Activated CD4-positive, alpha-beta T cell treated with anti-CD3 and anti-CD28 coated beads, Interleukin-10, Interleukin-2, amounts not matched to agents 100 ng/mL and 50 ng/mL, durations not matched to agents 16 hours and 8 hours (primary cell): ENCODE measurements around the gene JARID2.
"Not testable (repeated sequence)": the region's sequence is repeated elsewhere in the genome, so short reads cannot be mapped to it uniquely, and the experiment has no call there.

Experiments
- DNase-seq: peaks from one replicate; pipeline ENCODE4 v3.0.0-alpha.2; 2020

Gene JARID2

GRCh38 chr6:15530411-15530810, 284.5 kb downstream of the JARID2 start:
- no peak for DNase-seq

- no peak for DNase-seq
Observed at GRCh38 chr6:15531973-15532372, 286.1 kb downstream of the JARID2 start.

- DNase-seq = no peak
Observed at GRCh38 chr6:15533379-15534026, 287.6 kb downstream of the JARID2 start.

GRCh38 chr6:15534974-15535373, 289.1 kb downstream of the JARID2 start:
- DNase-seq = no peak

- no peak for DNase-seq
Observed at GRCh38 chr6:15535495-15536197, 289.8 kb downstream of the JARID2 start.

GRCh38 chr6:15536198-15536955, 290.5 kb downstream of the JARID2 start:
- DNase-seq = no peak

- no peak for DNase-seq
Observed at GRCh38 chr6:15538106-15538505, 292.2 kb downstream of the JARID2 start.

GRCh38 chr6:15538766-15539495, 293.1 kb downstream of the JARID2 start:
- no peak for DNase-seq

GRCh38 chr6:15539722-15540270, 293.9 kb downstream of the JARID2 start:
- DNase-seq = no peak

GRCh38 chr6:15543332-15543917, 297.6 kb downstream of the JARID2 start:
- DNase-seq = not testable (repeated sequence)

- no peak for DNase-seq
Observed at GRCh38 chr6:15544321-15544900, 298.5 kb downstream of the JARID2 start.

- DNase-seq = no peak
Observed at GRCh38 chr6:15546591-15546990, 300.7 kb downstream of the JARID2 start.

GRCh38 chr6:15547400-15547799, 301.5 kb downstream of the JARID2 start:
- DNase-seq = no peak

- DNase-seq = no peak
Observed at GRCh38 chr6:15549371-15549770, 303.5 kb downstream of the JARID2 start.

GRCh38 chr6:15550546-15551123, 304.8 kb downstream of the JARID2 start:
- DNase-seq = no peak

GRCh38 chr6:15551262-15551661, 305.4 kb downstream of the JARID2 start:
- no peak for DNase-seq

GRCh38 chr6:15551798-15552197, 305.9 kb downstream of the JARID2 start:
- DNase-seq = no peak

GRCh38 chr6:15553031-15553430, 307.2 kb downstream of the JARID2 start:
- no peak for DNase-seq

GRCh38 chr6:15553736-15554294, 307.9 kb downstream of the JARID2 start:
- DNase-seq = no peak

- DNase-seq = no peak
Observed at GRCh38 chr6:15554728-15555100, 308.8 kb downstream of the JARID2 start.
